Measurements from ENCODE around the gene SLITRK5. TPM values are rescaled to one million over a fixed set of nuclear protein-coding genes. Genes with fewer than 3 reads are reported as not detected.

The SLITRK5 gene
- total RNA-seq, 1 donor from 2014 or later: 1.9 TPM

DNA sequence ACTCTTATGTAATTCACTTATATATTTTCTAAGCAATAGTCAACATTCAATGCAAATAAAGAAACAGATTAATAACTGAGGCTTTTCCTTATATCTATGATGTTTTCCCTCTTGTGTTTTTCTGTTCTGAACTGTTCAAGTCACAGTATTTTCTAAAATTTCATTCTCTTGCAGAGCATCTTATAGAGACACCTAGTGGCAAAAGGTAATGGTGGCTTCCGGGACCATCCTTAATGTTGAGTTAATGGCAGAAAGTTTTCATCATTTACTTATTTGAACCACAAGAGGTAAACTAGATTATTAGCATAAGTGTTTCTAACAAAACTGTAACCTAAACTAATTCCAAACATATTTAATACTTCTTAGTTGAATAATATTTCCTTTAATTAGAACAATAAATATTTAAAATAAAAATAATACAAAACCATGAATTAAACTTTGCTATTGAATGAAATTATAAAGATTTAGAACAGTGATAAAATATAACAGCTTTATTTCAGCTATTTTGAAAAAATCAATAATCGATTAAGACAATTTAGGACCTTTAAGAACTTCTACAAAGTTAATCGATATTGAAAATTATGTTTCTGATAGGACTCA is 1.7 kb upstream of the SLITRK5 start:
- H3K9me3 Mint-ChIP-seq: peaks cover 2% of the 10 kb centered on the region
- H3F3A ChIP-seq (ENCODE audit: low read depth): peaks cover 21% of the 10 kb centered on the region
- H3K27ac ChIP-seq: no peak overlapping the region
- no peaks in the 10 kb centered on the region for H3K36me3 ChIP-seq
- peaks cover 45% of the 10 kb centered on the region for H3K27me3 ChIP-seq
- H3K4me3 ChIP-seq: no peak overlapping the region
- peaks cover 7% of the 10 kb centered on the region for H3K4me1 ChIP-seq
- peak; percentile 56 for DNase-seq (ENCODE audit: low spot score)
- no peak overlapping the region for H3K9ac ChIP-seq
- TF ChIP-seq, protein P1, sequence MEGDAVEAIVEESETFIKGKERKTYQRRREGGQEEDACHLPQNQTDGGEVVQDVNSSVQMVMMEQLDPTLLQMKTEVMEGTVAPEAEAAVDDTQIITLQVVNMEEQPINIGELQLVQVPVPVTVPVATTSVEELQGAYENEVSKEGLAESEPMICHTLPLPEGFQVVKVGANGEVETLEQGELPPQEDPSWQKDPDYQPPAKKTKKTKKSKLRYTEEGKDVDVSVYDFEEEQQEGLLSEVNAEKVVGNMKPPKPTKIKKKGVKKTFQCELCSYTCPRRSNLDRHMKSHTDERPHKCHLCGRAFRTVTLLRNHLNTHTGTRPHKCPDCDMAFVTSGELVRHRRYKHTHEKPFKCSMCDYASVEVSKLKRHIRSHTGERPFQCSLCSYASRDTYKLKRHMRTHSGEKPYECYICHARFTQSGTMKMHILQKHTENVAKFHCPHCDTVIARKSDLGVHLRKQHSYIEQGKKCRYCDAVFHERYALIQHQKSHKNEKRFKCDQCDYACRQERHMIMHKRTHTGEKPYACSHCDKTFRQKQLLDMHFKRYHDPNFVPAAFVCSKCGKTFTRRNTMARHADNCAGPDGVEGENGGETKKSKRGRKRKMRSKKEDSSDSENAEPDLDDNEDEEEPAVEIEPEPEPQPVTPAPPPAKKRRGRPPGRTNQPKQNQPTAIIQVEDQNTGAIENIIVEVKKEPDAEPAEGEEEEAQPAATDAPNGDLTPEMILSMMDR (IDR thresholded peaks at IDR 0.05): peak; percentile 82
- no peak for TF ChIP-seq EZH2phosphoT487 (IDR thresholded peaks at IDR 0.05)
- no peak for TF ChIP-seq EZH2 (IDR thresholded peaks at IDR 0.05)
- no peaks in the 10 kb centered on the region for H3K79me2 ChIP-seq (ENCODE audit: low read depth)
- peaks cover 12% of the 10 kb centered on the region for H3K27me3 Mint-ChIP-seq (ENCODE audit: insufficient read depth, low read depth)
- peaks cover 11% of the 10 kb centered on the region for H3K4me1 Mint-ChIP-seq
- H3K4me3 Mint-ChIP-seq: peak overlapping the region; percentile 46
- no peak overlapping the region for H2AFZ ChIP-seq (replicated peaks)
- no peaks in the 10 kb centered on the region for H3K36me3 Mint-ChIP-seq
- H4K20me1 ChIP-seq (ENCODE audit: low read depth): peaks cover 12% of the 10 kb centered on the region
- H3K9me3 ChIP-seq (ENCODE audit: low read depth): no peaks in the 10 kb centered on the region
- no peak overlapping the region for H3K4me2 ChIP-seq
- H3K27ac Mint-ChIP-seq: no peak overlapping the region

DNA sequence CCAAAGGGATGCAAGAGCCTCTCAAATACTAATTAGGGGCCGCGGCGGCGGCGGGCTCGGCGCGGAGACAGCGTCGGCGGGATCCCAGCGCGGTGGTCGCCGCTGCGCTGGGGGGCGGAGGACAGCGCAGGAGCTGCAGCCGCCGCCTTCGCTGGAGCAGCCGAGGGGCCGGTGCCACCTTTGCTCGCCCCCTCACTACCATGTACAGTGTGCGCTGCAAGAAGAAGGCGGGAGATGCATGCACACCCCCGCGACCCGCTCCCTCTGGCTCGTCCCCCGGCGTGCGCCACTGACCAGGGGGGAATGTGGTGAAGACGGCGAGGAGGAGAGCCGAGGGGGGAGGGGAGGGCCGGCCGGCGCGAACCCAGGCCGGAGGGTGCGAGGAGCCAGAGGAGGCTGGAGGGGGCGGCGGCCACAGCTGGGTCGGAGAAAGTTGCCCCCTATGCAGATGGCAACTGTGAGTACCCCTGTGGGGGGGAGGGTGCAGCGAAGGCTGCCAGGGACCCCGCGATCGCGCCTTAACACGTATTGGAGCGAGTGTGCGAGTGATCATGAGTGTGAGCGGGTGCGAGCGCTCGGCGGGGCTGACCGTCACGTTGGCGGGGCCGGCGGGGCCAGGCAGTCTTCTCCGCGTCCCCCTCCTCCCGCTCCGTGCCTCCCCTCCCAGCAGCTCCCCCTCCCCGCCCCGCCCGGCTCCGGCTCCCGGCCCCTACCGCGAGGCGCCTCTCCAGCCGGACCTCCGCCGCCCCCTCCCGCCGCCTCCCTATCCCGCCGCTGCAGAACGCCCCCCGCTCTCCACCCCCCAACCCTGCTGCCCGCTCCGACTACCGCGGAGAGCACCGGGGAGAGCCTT is 808 bp downstream of the SLITRK5 start:
- peaks cover 16% of the 10 kb centered on the region for H3K4me1 Mint-ChIP-seq
- H3K27ac ChIP-seq: no peak overlapping the region
- H3K36me3 Mint-ChIP-seq: peaks cover 19% of the 10 kb centered on the region

DNA sequence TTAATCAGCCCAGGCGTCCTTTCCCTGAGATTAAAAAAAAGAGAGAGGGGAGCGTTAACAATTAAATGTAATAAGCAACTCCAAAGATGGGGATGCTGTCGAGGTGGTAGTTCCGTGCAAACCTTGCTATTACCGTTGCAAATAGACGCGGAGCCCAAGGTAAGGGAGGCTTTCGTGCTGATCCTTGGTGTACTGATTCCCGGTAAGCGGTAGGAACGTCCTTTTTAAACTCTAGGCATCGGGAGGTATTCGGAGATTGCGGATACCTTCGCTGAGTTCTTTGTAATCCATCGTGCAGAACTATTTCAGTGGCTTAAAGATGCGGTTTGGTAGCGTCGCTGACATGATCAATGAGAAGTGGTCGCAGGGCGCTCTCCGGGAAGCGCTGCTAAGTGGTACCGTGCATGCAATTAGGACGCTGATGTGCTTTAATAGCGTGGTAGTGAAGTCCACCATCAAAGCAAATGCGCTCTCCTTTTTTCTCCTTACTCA is 3.1 kb downstream of the SLITRK5 start:
- H3K9me3 Mint-ChIP-seq: peaks cover 5% of the 10 kb centered on the region
- Histone ChIP-seq H2AFZ (replicated peaks) (no peak overlapping the region), H3K9me3 (ENCODE audit: low read depth) (no peaks in the 10 kb centered on the region), H3K9ac (no peak overlapping the region), H3K27ac (no peak overlapping the region), H3K4me2 (peak overlapping the region; percentile 76), H3K79me2 (ENCODE audit: low read depth) (no peaks in the 10 kb centered on the region), H3K27me3 (peaks cover 93% of the 10 kb centered on the region), H3F3A (ENCODE audit: low read depth) (peaks cover 23% of the 10 kb centered on the region), H4K20me1 (ENCODE audit: low read depth) (peaks cover 38% of the 10 kb centered on the region), H3K36me3 (no peaks in the 10 kb centered on the region), H3K4me3 (peak overlapping the region; percentile 61), H3K4me1 (peaks cover 18% of the 10 kb centered on the region)
- H3K4me3 Mint-ChIP-seq: peak overlapping the region; percentile 99
- DNase-seq (ENCODE audit: low spot score): peak; percentile 57
- H3K27me3 Mint-ChIP-seq (ENCODE audit: insufficient read depth, low read depth): peaks cover 15% of the 10 kb centered on the region
- peak overlapping the region; percentile 97 for H3K27ac Mint-ChIP-seq
- peaks cover 22% of the 10 kb centered on the region for H3K36me3 Mint-ChIP-seq
- peaks cover 20% of the 10 kb centered on the region for H3K4me1 Mint-ChIP-seq
- peak; percentile 62 for TF ChIP-seq EZH2phosphoT487 (IDR thresholded peaks at IDR 0.05)
- peak; percentile 84 for TF ChIP-seq EZH2 (IDR thresholded peaks at IDR 0.05)
- TF ChIP-seq, protein P1 (IDR thresholded peaks at IDR 0.05): no peak

More for the DNA sequence above, 808 bp downstream of the SLITRK5 start:
- H3K9ac ChIP-seq: no peak overlapping the region
- peak overlapping the region; percentile 94 for H2AFZ ChIP-seq (replicated peaks)
- H3K9me3 Mint-ChIP-seq: peaks cover 5% of the 10 kb centered on the region
- no peaks in the 10 kb centered on the region for H3K79me2 ChIP-seq (ENCODE audit: low read depth)
- DNase-seq (ENCODE audit: low spot score): peak; percentile 62
- peaks cover 12% of the 10 kb centered on the region for H3K4me1 ChIP-seq
- peak overlapping the region; percentile 99 for H3K4me3 Mint-ChIP-seq
- H3K27ac Mint-ChIP-seq: peak overlapping the region; percentile 92
- no peaks in the 10 kb centered on the region for H3K36me3 ChIP-seq
- H4K20me1 ChIP-seq (ENCODE audit: low read depth): peaks cover 35% of the 10 kb centered on the region
- H3K27me3 Mint-ChIP-seq (ENCODE audit: insufficient read depth, low read depth): peaks cover 15% of the 10 kb centered on the region
- peak overlapping the region; percentile 61 for H3K4me3 ChIP-seq
- TF ChIP-seq, protein P1 (IDR thresholded peaks at IDR 0.05): no peak
- peak; percentile 11 for TF ChIP-seq EZH2 (IDR thresholded peaks at IDR 0.05)
- no peak for TF ChIP-seq EZH2phosphoT487 (IDR thresholded peaks at IDR 0.05)
- H3K27me3 ChIP-seq: peaks cover 70% of the 10 kb centered on the region
- peak overlapping the region; percentile 76 for H3K4me2 ChIP-seq
- H3F3A ChIP-seq (ENCODE audit: low read depth): peaks cover 23% of the 10 kb centered on the region
- no peaks in the 10 kb centered on the region for H3K9me3 ChIP-seq (ENCODE audit: low read depth)

All from neural progenitor cell (in vitro differentiated cells).